MG63 (cell line): Measurements from ENCODE around the gene ARHGAP26. TPM values are rescaled to one million over a fixed set of nuclear protein-coding genes. Genes with fewer than 3 reads are reported as not detected.
"Not testable (repeated sequence)": the region's sequence is repeated elsewhere in the genome, so short reads cannot be mapped to it uniquely, and the experiment has no call there.

Experiments used
- DNase-seq: peaks from one replicate; pipeline ENCODE4 v3.0.0-alpha.2; 2020
- H3K27me3 ChIP-seq: fragments of 250-450 bp; sonication (Bioruptor Pico); 2 replicates; pipeline ENCODE4 v1.5.1; 2020; ENCODE audit warnings: mild to moderate bottlenecking, moderate library complexity
- H3K36me3 ChIP-seq: fragments of 250-450 bp; sonication (Bioruptor Pico); 2 replicates; pipeline ENCODE4 v1.5.1; 2020; ENCODE audit warnings: mild to moderate bottlenecking, moderate library complexity
- H3K4me3 ChIP-seq: fragments of 250-450 bp; sonication (Bioruptor Pico); 2 replicates; pipeline ENCODE4 v1.5.1; 2020; ENCODE audit warnings: mild to moderate bottlenecking, moderate library complexity
- H3K9me3 ChIP-seq: fragments of 250-450 bp; sonication (Bioruptor Pico); 2 replicates; pipeline ENCODE4 v1.5.1; 2020; ENCODE audit warnings: mild to moderate bottlenecking, moderate library complexity
- total RNA-seq: library from RNA; depleted of rRNA; stranded (reverse); fragments of >200 nt; shearing (Covaris generic); gene quantifications from 2 replicates; pipeline ENCODE4 v1.2.3, GENCODE V29; 2014; ENCODE audit warnings: low replicate concordance

Gene ARHGAP26
- total RNA-seq, 1 experiment from 2014 or later = 1.3 TPM

DNA sequence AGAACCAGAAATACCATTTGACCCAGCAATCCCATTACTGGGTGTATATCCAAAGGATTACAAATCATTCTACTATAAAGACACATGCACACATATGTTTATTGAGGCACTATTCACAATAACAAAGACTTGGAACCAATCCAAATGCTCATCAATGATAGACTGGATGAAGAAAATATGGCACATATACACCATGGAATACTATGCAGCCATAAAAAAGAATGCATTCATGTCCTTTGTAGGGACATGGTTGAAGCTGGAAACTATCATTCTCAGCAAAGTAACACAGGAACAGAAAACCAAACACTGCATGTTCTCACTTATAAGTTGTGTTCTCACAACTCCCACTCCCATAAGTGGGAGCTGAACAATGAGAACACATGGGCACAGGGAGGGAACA is 225.4 kb downstream of the ARHGAP26 start:
- not testable (repeated sequence) for H3K36me3 ChIP-seq, DNase-seq, H3K4me3 ChIP-seq, H3K9me3 ChIP-seq, H3K27me3 ChIP-seq

DNA sequence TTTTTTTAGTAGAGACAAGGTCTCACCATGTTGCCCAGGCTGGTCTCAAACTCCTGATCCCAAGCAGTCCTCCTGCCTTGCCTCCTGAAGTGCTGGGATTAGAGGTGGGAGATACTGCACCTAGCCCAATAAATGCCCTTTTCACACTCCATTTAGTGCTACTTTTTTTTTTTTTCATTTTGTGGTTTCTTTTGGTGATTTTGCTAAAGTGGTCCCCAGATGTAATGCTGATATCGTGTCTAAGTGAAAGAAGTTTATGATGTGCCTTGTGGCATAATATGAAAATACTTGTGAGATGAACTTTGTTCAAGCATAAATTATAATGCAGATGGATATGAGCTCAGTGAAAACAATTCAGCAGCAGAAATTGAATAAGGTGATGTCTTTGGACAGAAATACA is 227.4 kb downstream of the ARHGAP26 start:
- Histone ChIP-seq H3K36me3 (no peaks in the 10 kb centered on the region), H3K9me3 (no peaks in the 10 kb centered on the region), H3K4me3 (no peak overlapping the region), H3K27me3 (no peaks in the 10 kb centered on the region)
- no peak for DNase-seq

DNA sequence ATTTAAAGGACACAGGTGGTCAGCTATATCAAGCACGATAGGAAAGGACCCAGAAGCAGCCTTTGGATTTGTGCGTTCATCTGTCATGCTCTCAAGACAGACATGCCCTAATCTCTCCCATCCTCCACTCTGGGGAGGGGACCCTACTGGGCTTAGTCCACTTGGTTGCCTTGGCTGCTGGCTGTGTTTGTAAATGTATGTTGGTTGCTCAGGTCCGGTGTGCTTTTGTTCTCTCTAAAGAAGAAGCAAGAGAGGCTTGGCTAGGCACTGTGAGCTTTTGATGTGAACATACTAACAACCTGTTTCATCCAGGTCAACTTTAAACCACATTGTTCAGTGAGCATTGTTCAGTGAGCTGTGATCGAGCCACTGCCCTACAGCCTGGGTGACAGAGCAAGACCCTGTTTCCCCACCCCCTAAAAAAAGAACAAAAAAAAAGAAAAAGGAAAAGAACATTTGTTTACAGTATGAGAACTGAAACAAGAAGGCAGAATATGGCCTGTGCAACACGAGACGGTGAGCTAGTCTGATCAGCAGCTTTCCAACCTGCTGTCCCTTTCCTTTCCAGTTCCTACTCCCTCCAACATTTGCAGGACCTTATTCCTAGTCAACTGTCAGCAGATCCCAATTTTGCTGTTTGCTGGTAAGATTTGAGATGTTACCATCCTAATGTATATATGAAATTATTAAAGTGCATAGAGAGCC is 228.3 kb downstream of the ARHGAP26 start:
- no peaks in the 10 kb centered on the region for H3K9me3 ChIP-seq
- no peaks in the 10 kb centered on the region for H3K36me3 ChIP-seq
- H3K27me3 ChIP-seq = no peaks in the 10 kb centered on the region
- H3K4me3 ChIP-seq = no peak overlapping the region
- no peak for DNase-seq

DNA sequence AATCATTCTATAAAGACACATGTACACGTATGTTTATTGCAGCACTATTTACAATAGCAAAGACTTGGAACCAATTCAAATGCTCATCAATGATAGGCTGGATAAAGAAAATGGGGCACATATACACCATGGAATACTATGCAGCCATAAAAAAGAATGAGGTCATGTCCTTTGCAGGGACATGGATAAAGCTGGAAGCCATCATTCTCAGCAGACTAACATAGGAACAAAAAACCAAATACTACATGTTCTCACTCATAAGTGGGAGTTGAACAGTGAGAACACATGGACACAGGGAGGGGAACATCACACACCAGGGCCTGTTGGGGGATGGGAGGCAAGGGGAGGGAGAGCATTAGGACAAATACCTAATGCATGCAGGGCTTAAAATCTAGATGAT is 230.4 kb downstream of the ARHGAP26 start:
- not testable (repeated sequence) for H3K36me3 ChIP-seq, DNase-seq, H3K27me3 ChIP-seq, H3K9me3 ChIP-seq, H3K4me3 ChIP-seq

DNA sequence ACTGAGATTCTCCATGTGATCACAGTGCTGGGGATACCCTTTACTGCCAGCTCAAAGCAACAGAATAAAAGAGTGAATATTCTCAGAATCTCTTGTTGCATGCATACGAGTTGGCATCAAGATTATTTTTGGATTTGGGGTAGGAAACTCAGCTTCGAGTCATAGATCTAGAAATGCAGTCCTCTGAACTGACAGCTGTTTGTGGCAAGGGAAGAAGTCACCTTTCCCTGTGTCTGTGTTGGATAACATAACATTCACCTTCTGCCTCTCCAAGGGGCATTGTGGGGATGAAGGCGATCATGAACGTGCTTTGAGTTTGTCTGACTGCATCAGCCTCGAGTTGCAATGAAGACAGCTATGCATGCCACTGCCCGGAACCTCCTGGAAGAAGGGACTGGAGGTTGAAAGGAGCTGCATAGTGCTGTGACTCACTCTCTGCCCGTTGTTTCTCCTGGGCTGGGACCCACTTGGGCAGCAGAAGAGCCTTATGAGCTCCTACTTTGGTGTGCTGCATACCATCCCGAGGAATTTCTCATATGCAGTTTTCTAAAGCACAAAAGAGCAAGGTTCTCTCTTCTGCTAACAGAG is 231.7 kb downstream of the ARHGAP26 start:
- no peaks in the 10 kb centered on the region for H3K9me3 ChIP-seq
- no peaks in the 10 kb centered on the region for H3K27me3 ChIP-seq
- no peak overlapping the region for H3K4me3 ChIP-seq
- H3K36me3 ChIP-seq = no peaks in the 10 kb centered on the region
- peak; percentile 90 for DNase-seq

DNA sequence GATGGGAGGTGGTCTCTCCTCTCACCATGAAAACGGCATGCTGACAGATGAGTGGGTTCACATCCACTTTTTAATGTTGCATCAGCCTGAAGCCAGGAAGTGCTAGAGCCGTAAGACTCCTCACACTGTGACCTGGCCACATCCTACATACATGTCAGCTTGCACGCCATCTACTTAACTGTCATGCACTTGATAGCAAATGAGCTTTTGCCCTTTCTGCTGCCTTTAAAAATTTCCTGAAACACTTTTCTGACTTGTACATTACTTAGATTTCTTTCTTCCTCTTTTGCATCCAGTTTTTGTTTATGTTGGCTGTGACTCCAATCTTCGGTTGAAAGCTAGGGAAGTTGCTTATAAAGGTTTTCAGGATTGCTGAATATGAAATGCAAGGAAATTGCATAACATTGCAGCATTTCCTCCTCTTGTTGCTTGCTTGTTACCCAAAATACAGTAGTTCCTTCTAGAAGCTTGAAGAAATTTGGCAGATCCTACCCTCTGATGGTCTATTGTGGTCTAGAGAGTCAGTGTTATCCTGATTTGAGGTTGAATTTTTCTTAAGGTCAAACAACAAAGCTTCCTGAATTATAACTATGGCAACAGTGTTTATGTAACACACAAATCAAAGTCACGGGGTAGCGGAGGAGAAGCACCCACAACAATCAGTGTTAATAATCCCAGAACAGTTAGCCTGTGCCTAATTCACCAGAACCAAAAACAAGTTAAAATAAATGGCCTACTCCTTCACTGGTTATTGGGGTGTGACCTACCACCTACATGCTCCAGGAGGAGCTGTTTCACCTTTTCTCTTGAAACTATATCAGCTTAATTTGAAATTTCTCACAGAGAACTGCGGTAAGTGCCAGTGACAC is 232.5 kb downstream of the ARHGAP26 start:
- Histone ChIP-seq H3K36me3 (no peaks in the 10 kb centered on the region), H3K4me3 (no peak overlapping the region), H3K27me3 (no peaks in the 10 kb centered on the region), H3K9me3 (no peaks in the 10 kb centered on the region)
- DNase-seq = peak; percentile 26

DNA sequence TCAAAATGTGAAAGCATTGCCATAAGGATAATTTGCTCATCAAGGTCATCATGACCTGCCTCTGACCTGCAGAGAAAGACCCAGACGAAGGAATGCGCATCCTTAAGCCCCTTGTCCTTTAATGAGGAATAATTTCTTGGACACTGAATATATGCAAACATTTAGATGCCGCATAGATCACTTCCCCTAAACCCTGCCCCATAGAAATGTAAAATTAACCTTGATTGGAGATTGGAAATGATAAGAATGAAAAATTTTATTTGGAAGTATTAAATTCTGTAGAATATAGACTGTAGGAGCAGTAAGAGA is 233.1 kb downstream of the ARHGAP26 start:
- Histone ChIP-seq H3K4me3 (no peak overlapping the region), H3K36me3 (no peaks in the 10 kb centered on the region), H3K9me3 (no peaks in the 10 kb centered on the region), H3K27me3 (no peaks in the 10 kb centered on the region)
- DNase-seq = no peak

DNA sequence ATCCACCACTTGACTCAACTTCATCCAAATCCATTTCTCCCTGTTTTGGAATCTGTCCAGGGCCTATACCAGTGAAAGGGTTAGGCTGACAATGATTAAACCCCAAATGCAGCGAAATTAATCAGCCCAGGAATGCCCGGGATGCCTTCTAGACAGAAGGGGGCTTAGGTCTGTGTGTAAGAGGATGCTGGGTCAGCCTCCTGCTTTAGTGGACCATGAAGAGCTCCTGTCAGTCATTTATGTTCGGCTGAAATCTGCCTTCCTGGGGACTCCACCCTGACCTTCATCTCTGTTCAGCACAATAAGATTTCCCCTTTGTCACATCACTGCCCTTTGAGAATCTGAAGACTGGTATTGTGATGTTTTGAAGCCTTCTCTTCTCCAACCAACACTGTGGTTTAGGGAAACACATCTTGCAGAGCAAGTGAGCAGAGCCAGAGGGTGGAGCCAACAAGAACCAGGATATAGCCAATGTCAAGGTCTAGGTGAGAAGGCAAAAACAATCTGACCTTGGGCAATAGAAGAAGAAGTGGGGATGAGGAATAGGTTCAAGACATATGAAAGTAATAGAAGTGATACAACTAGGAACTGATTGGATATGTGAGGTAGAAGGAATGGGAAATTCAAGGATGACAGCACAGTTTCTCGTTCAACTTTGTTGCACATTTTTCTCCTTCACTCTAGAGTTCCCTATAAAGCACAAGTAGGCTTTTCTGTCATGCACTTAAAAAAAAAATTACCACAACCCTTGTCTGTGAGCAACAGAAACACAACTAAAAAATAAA is 234.4 kb downstream of the ARHGAP26 start:
- Histone ChIP-seq H3K9me3 (peaks cover 2% of the 10 kb centered on the region; the same call in 1 of the 2 replicates), H3K27me3 (no peaks in the 10 kb centered on the region), H3K4me3 (no peak overlapping the region), H3K36me3 (no peaks in the 10 kb centered on the region)
- DNase-seq = no peak

DNA sequence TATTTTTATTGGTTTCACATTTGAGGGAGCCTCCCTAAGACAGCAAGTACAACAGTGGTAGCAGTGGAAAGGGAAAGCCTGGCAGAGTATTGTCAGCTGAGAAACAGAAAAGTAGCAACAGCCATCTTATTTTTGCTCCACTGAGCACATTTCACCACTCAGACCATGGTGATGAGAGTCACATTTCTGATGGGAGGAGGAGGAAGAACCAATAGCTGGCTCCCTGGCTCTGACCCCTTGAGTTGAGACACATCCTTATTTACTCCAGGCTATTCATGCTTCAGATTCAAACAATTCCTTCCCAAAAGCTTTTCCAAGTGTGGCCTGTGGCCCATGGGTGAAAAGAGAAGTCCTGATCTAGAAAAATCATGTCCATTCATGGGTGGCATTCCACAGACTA is 236.3 kb downstream of the ARHGAP26 start:
- DNase-seq = no peak
- H3K27me3 ChIP-seq = no peaks in the 10 kb centered on the region
- peaks cover 2% of the 10 kb centered on the region; the same call in 1 of the 2 replicates for H3K9me3 ChIP-seq
- H3K36me3 ChIP-seq = no peaks in the 10 kb centered on the region
- H3K4me3 ChIP-seq = no peak overlapping the region

DNA sequence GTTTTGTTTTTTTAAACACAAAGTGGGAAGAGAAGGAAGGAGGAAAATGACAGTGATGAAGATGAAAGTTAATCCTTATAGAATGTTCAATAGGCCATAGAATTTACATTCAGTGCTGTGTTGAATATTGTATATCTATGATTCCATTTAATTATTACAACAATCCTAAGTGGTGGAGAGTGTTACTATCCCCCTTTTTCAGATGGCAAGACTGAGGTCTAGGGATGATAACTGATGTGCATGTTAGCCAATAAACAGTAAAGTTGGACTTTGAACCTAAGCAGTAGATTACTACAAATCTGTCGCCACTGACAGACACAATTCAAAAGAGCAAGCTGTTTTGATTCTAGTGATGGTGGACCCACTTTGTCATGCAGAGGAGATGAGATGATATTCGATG is 237.9 kb downstream of the ARHGAP26 start:
- Histone ChIP-seq H3K27me3 (no peaks in the 10 kb centered on the region), H3K36me3 (no peaks in the 10 kb centered on the region), H3K9me3 (peaks cover 2% of the 10 kb centered on the region; the same call in 1 of the 2 replicates), H3K4me3 (no peak overlapping the region)
- DNase-seq = no peak

DNA sequence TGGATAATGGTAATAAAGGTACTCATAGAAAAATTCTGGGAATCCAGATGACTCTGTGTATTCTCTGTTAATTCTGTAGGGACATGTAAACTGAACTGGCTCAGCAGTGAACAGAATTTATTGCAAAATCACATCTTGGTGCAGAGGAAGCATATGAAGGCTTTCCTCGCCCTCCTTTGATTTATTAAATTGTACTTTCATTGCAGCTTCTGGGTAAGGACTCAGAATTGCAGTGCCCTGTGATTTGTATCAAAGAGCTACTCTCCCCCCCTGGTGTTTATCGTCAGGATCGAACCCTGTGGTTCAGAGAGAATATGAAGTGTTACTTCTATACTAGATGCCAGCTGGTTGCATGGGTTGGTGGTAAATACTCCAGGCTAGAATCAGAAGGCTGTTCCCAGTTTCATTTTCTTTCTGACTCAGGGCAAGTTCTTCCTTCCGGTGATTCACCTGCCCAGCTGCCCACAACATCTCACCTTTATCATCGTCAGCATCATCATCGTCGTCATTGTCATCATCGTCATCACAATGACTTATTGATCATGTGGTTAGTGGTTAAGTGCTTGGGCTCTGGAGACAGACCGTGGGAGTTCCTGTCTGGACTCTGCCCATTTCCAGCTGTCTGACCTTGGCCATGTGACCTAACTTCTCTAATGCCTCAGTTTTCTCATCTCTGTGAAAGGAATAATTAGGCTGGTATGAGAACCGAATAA is 238.8 kb downstream of the ARHGAP26 start:
- Histone ChIP-seq H3K9me3 (peaks cover 2% of the 10 kb centered on the region; the same call in 1 of the 2 replicates), H3K27me3 (no peaks in the 10 kb centered on the region), H3K4me3 (no peak overlapping the region), H3K36me3 (no peaks in the 10 kb centered on the region)
- peak; percentile 40 for DNase-seq

DNA sequence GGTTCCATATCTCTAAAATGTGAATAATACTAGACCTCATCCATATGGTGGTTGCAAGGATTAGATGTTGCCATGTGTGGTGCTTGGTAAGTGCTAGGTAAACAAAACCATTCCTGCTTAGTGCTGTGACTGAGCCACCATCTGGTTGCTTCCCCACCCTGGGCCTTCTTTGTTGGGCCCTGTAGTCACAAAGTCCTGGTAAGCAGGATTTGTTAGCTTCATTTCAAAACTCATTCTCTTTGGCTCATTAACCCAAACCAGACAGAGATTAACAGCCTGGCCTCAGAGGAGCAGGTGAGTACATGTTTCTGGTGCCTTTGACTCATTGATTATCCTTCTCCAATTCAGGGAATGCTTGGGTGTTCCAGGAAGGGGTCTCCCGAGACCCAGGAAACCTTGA is 240.2 kb downstream of the ARHGAP26 start:
- peaks cover 2% of the 10 kb centered on the region; the same call in 1 of the 2 replicates for H3K9me3 ChIP-seq
- DNase-seq = no peak
- no peaks in the 10 kb centered on the region for H3K36me3 ChIP-seq
- H3K4me3 ChIP-seq = no peak overlapping the region
- H3K27me3 ChIP-seq = no peaks in the 10 kb centered on the region

DNA sequence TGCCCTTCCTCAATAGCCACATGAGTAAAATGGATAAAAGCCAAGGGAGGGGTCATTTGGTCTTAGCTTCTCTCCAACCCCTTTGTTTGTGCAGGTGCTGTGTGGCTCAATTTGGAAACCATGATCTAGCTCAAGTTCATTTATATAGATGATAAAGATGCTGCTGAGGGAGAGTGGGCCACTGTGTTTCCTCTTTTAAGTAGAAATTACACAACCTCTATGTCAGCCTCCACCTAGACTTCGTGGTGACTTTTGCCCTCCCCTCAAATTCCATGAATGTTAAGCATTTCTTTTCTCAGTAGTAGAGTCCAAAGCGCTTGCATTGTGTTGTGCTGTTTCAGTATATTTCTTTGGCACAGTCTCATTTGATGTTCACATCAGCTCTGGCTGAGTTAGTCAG is 241.4 kb downstream of the ARHGAP26 start:
- Histone ChIP-seq H3K36me3 (no peaks in the 10 kb centered on the region), H3K27me3 (no peaks in the 10 kb centered on the region), H3K9me3 (peaks cover 2% of the 10 kb centered on the region; the same call in 1 of the 2 replicates), H3K4me3 (no peak overlapping the region)
- no peak for DNase-seq

DNA sequence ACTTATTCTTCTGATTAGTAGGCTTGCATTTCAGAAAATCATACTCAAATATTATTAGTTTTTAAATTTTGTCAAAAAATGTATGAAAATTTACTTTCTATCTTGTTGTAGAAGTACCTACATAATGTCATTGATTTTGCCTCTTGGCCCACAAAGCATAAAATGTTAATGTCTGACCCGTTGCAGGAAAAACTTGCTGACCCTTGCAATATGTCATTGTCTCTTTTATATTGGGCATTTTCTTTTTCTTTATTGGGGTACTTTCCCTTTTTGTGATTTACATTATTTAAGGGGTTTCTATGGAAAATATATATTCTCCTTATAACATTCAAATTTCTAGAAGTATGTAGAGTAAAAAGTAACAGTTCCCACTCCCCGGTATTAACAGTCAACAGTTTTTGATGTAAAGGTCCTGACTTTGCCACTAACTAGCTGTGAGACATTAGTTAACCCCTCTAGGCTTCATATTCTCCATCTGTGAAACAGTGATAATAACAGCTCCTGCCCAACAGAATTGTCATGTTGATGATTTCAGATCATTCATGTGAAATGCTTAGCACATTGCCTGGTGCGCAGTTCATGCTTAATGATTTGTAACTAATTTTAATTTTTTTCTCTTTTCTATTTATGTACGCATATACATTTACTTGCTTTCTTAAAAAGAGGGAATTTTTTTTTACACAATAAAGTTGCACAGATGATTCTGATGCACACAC is 243.2 kb downstream of the ARHGAP26 start:
- Histone ChIP-seq H3K27me3 (no peaks in the 10 kb centered on the region), H3K9me3 (peaks cover 2% of the 10 kb centered on the region; the same call in 1 of the 2 replicates), H3K4me3 (no peak overlapping the region), H3K36me3 (no peaks in the 10 kb centered on the region)
- no peak for DNase-seq

DNA sequence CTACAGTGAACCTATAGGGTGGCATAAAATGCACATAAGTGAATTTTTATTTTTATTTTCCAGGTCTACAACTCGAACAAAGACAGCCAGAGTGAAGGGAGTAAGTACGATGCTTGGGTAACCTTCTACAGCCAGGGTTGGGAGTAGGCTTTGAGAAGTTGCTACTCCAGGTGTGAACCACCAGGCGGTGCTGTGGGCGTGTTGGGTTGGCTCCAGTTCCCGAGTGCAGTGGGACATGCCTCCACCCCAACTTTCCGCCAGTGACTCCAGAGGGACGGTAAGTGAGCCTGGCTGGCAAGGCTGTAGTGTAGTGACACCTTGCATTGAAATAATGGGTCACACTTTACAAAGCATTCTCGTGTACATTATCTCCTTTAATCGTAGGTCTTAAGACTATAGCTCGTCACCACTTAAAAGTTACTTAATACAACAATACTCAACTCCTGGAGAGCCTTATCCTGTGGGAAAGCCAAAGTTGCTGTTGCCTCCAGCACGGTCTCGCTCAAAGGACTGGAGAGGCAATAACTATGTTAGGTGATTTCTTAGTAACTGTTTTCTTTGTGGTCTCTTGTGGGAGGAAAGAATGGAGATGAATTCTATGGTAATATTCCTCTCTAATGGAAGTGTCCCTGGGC is 244.0 kb downstream of the ARHGAP26 start:
- Histone ChIP-seq H3K4me3 (no peak overlapping the region), H3K36me3 (no peaks in the 10 kb centered on the region), H3K9me3 (peaks cover 2% of the 10 kb centered on the region; the same call in 1 of the 2 replicates), H3K27me3 (no peaks in the 10 kb centered on the region)
- DNase-seq = no peak
